Tibial nerve (tissue), 4 donors: Measurements from ENCODE around the gene RBM26.

Experiments used
- CTCF ChIP-seq, 5 experiments: fragments of 200-600 bp in 3 of 5; fragments of 450-650 bp in 2 of 5; sonication (generic) in 3 of 5; IDR thresholded peaks; one replicate each; pipeline ENCODE4 v1.5.1; 2016 to 2019; ENCODE audit warnings: antibody characterized with exemption in 5 of 5, mild to moderate bottlenecking in 3 of 5, moderate library complexity in 2 of 5
- EP300 ChIP-seq, 2 donors: sonication (generic); formaldehyde crosslinking; IDR thresholded peaks; one replicate each; pipeline ENCODE4 v1.6.1; 2017; ENCODE audit warnings: antibody characterized with exemption in 2 of 2, mild to moderate bottlenecking in 1 of 2
- POLR2A ChIP-seq, 2 donors: fragments of 450-650 bp; IDR thresholded peaks; one replicate each; pipeline ENCODE4 v1.6.1; 2017; ENCODE audit warnings: antibody characterized with exemption in 2 of 2, mild to moderate bottlenecking in 2 of 2, moderate library complexity in 2 of 2

GRCh38 chr13:79404985-79405384, 1.1 kb downstream of the RBM26 start:
- TF ChIP-seq CTCF (IDR thresholded peaks at IDR 0.05) (no peak), EP300 (IDR thresholded peaks at IDR 0.05) (no peak), POLR2A (IDR thresholded peaks at IDR 0.05) (no peak)
